ENCODE data around the gene VARS1. TPM values are rescaled to one million over a fixed set of nuclear protein-coding genes. Genes with fewer than 3 reads are reported as not detected.

The VARS1 gene
- total and polyA plus RNA-seq, 2 of the 4 experiments (the other 2 are of a cell fraction): 41.2 to 42.0 TPM

GRCh38 chr6:31778999-31779885 is 16.3 kb downstream of the VARS1 start (continued):
- TF ChIP-seq MXI1 (IDR thresholded peaks at IDR 0.05; ENCODE audit: borderline replicate concordance, low read depth, low read length): no peak

- Histone ChIP-seq H3K23ac (ENCODE audit: low read depth, low read length) (no peak overlapping the region), H2AK9ac (replicated peaks; ENCODE audit: low read depth, low read length, poor library complexity) (no peak overlapping the region), H3K27ac (ENCODE audit: insufficient read depth, low read length) (no peak overlapping the region), H2BK5ac (ENCODE audit: low read depth, low read length, poor library complexity, severe bottlenecking) (no peak overlapping the region), H3K14ac (replicated peaks; ENCODE audit: low read depth, low read length) (no peak overlapping the region), H3K56ac (ENCODE audit: extremely low read depth, insufficient read depth, low read length) (no peak overlapping the region), H3K36me3 (ENCODE audit: control insufficient read depth, insufficient read depth, low read length) (peaks cover 48% of the 10 kb centered on the region), H3K27me3 (ENCODE audit: control insufficient read depth, insufficient read depth, low read length) (no peaks in the 10 kb centered on the region), H3K4ac (ENCODE audit: low read depth, low read length) (no peak overlapping the region), H4K5ac (ENCODE audit: low read depth, low read length) (no peak overlapping the region), H3K9me1 (ENCODE audit: insufficient read depth, low read length) (0 out of 2 replicates have a peak, but pooled peaks cover 8% of the 10 kb centered on the region), H2AFZ (replicated peaks; ENCODE audit: low read length, poor library complexity) (no peak overlapping the region), H3K79me1 (ENCODE audit: low read depth in 1 of 2, low read length in 2 of 2) (0 out of 4 replicates have a peak, but pooled peaks cover 0 to 2% of the 10 kb centered on the region in 2 experiments), H3K4me2 (ENCODE audit: low read depth, low read length) (no peak overlapping the region), H3K4me1 (ENCODE audit: control insufficient read depth, insufficient read depth, low read length) (peaks cover 10% of the 10 kb centered on the region), H2BK15ac (ENCODE audit: low read depth, low read length) (no peak overlapping the region), H4K20me1 (ENCODE audit: insufficient read depth, low read length) (no peaks in the 10 kb centered on the region), H3K18ac (ENCODE audit: low read depth, low read length) (no peak overlapping the region), H3K9me3 (ENCODE audit: control insufficient read depth, insufficient read depth, low read length) (no peaks in the 10 kb centered on the region), H2AK5ac (ENCODE audit: low read depth, low read length) (no peak overlapping the region), H2BK120ac (ENCODE audit: low read depth, low read length) (no peak overlapping the region), H4K91ac (ENCODE audit: insufficient read depth, low read depth, low read length) (no peak overlapping the region), H4K8ac (ENCODE audit: low read depth in 2 of 2, low read length in 2 of 2) (no peak overlapping the region), H2BK20ac (ENCODE audit: low read depth, low read length) (no peak overlapping the region), H3K9ac (ENCODE audit: low read depth, low read length) (no peak overlapping the region), H3K4me3 (ENCODE audit: insufficient read depth, low read depth, low read length) (no peak overlapping the region)
- no peak for DNase-seq
- intact Hi-C loops (cut with micrococcal nuclease): no loop called here
- no peak for ATAC-seq (ENCODE audit: low read depth)
- dilution Hi-C loops (cut with HindIII; ENCODE audit: low sequenced_read_pairs, unreplicated experiment): no loop called here
- CTCF ChIA-PET: no interaction called here
- POLR2A ChIA-PET (ENCODE audit: unreplicated experiment): no interaction called here
- in situ Hi-C loops (cut with MboI; ENCODE audit: low sequenced_read_pairs): no loop called here
- 100% methylated on average over 1 of the region's 5 CpGs; no CpG with 5 or more reads in 1 of the 2 experiments for WGBS, 2 experiments (ENCODE audit: extremely low coverage in 2 of 2, insufficient read length in 1 of 2)
- no TSS peak for BruUV-seq (replicated peaks)
- TF ChIP-seq SMC3 (IDR thresholded peaks at IDR 0.05; ENCODE audit: low read depth, low read length): no peak
- TF ChIP-seq BHLHE40 (IDR thresholded peaks at IDR 0.05; ENCODE audit: low read depth, low read length): no peak
- TF ChIP-seq, protein P1, sequence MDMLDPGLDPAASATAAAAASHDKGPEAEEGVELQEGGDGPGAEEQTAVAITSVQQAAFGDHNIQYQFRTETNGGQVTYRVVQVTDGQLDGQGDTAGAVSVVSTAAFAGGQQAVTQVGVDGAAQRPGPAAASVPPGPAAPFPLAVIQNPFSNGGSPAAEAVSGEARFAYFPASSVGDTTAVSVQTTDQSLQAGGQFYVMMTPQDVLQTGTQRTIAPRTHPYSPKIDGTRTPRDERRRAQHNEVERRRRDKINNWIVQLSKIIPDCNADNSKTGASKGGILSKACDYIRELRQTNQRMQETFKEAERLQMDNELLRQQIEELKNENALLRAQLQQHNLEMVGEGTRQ (IDR thresholded peaks at IDR 0.05; ENCODE audit: low read depth, low read length): no peak
- no peak for TF ChIP-seq NFE2L2 (IDR thresholded peaks at IDR 0.05; ENCODE audit: low read depth, low read length)
- TF ChIP-seq RAD21 (IDR thresholded peaks at IDR 0.05; ENCODE audit: low read length): no peak
- TF ChIP-seq CEBPB (IDR thresholded peaks at IDR 0.05; ENCODE audit: low read depth, low read length): no peak
- no peak for TF ChIP-seq FOS (IDR thresholded peaks at IDR 0.05; ENCODE audit: low read depth, low read length)
- TF ChIP-seq, protein P2, sequence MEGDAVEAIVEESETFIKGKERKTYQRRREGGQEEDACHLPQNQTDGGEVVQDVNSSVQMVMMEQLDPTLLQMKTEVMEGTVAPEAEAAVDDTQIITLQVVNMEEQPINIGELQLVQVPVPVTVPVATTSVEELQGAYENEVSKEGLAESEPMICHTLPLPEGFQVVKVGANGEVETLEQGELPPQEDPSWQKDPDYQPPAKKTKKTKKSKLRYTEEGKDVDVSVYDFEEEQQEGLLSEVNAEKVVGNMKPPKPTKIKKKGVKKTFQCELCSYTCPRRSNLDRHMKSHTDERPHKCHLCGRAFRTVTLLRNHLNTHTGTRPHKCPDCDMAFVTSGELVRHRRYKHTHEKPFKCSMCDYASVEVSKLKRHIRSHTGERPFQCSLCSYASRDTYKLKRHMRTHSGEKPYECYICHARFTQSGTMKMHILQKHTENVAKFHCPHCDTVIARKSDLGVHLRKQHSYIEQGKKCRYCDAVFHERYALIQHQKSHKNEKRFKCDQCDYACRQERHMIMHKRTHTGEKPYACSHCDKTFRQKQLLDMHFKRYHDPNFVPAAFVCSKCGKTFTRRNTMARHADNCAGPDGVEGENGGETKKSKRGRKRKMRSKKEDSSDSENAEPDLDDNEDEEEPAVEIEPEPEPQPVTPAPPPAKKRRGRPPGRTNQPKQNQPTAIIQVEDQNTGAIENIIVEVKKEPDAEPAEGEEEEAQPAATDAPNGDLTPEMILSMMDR (conservative IDR thresholded peaks at IDR 0.05; ENCODE audit: low read depth, low read length): no peak
- TF ChIP-seq MAZ (IDR thresholded peaks at IDR 0.05; ENCODE audit: borderline replicate concordance, low read depth, low read length): no peak
- no peak for TF ChIP-seq CHD1 (IDR thresholded peaks at IDR 0.05; ENCODE audit: low read depth, low read length)
- TF ChIP-seq RFX5 (IDR thresholded peaks at IDR 0.05; ENCODE audit: low read depth, low read length): no peak
- no peak for TF ChIP-seq MAFK (IDR thresholded peaks at IDR 0.05; ENCODE audit: low read depth, low read length)
- no peak for TF ChIP-seq RCOR1 (IDR thresholded peaks at IDR 0.05; ENCODE audit: insufficient replicate concordance, low read length)
Measured at GRCh38 chr6:31778193-31778592, 17.4 kb downstream of the VARS1 start.

All from IMR-90 (cell line).